AG10803 (cell line): Measurements from ENCODE around the gene SYNE1.

Source experiments
- DNase-seq: peaks from one replicate; pipeline ENCODE4 v3.0.0; 2010; ENCODE audit warnings: low read depth
- H3K4me3 ChIP-seq: 2 replicates; pipeline ENCODE4 v1.5.1; 2011; ENCODE audit warnings: mild to moderate bottlenecking, low read length, control low read depth
- CTCF ChIP-seq: conservative IDR thresholded peaks from 2 replicates; pipeline ENCODE4 v1.5.1; 2011; ENCODE audit warnings: mild to moderate bottlenecking, low read length, control low read depth, inconsistent platforms

The SYNE1 gene

GRCh38 chr6:152226119-152226518 is 411.0 kb downstream of the SYNE1 start:
- no peak for TF ChIP-seq CTCF
- H3K4me3 ChIP-seq, result no peak overlapping the region
- DNase-seq, result no peak

GRCh38 chr6:152225241-152225934 is 411.8 kb downstream of the SYNE1 start:
- DNase-seq, result peak; percentile 22
- TF ChIP-seq CTCF, result no peak
- H3K4me3 ChIP-seq, result no peak overlapping the region

- no peak overlapping the region for H3K4me3 ChIP-seq
- no peak for DNase-seq
- no peak for TF ChIP-seq CTCF
Measured at GRCh38 chr6:152223636-152224035, 413.5 kb downstream of the SYNE1 start.

GRCh38 chr6:152221806-152222628 is 415.1 kb downstream of the SYNE1 start:
- DNase-seq, result no peak
- no peak for TF ChIP-seq CTCF
- no peak overlapping the region for H3K4me3 ChIP-seq

GRCh38 chr6:152220786-152221185 is 416.4 kb downstream of the SYNE1 start:
- no peak for TF ChIP-seq CTCF
- no peak overlapping the region for H3K4me3 ChIP-seq
- DNase-seq, result peak; percentile 68

- no peak for TF ChIP-seq CTCF
- H3K4me3 ChIP-seq, result no peak overlapping the region
- DNase-seq, result no peak
Measured at GRCh38 chr6:152218887-152219286, 418.3 kb downstream of the SYNE1 start.

GRCh38 chr6:152212437-152212836 is 424.7 kb downstream of the SYNE1 start:
- DNase-seq, result no peak
- TF ChIP-seq CTCF, result no peak

More at GRCh38 chr6:152212437-152212836, 424.7 kb downstream of the SYNE1 start:
- H3K4me3 ChIP-seq, result no peak overlapping the region
